GM21717 (cell line): ENCODE results near the gene CUBN.
A peak's percentile ranks its signal among the peaks of the same experiment; 100 is the strongest.

ENCODE experiments used
- ATAC-seq: cut with Tn5 transposase; IDR thresholded peaks from one replicate; pipeline ENCODE4 v1.9.1; 2021; ENCODE audit warnings: mild to moderate bottlenecking, moderate library complexity; ENCODE audit not compliant: unreplicated experiment

CUBN gene

GRCh38 chr10:16929069-16929468 is 200.5 kb downstream of the CUBN start:
- ATAC-seq: no peak

GRCh38 chr10:16927546-16927945 is 202.1 kb downstream of the CUBN start:
- ATAC-seq: no peak

GRCh38 chr10:16923726-16924125 is 205.9 kb downstream of the CUBN start:
- no peak for ATAC-seq

GRCh38 chr10:16923309-16923708 is 206.3 kb downstream of the CUBN start:
- no peak for ATAC-seq

GRCh38 chr10:16919121-16919982 is 210.3 kb downstream of the CUBN start:
- ATAC-seq: no peak

GRCh38 chr10:16916496-16916895 is 213.1 kb downstream of the CUBN start:
- ATAC-seq: no peak

GRCh38 chr10:16915300-16915699 is 214.3 kb downstream of the CUBN start:
- ATAC-seq: no peak

GRCh38 chr10:16913266-16913665 is 216.3 kb downstream of the CUBN start:
- no peak for ATAC-seq

- ATAC-seq: no peak
Measured at GRCh38 chr10:16910793-16911164, 218.8 kb downstream of the CUBN start.

GRCh38 chr10:16909961-16910792 is 219.4 kb downstream of the CUBN start:
- ATAC-seq: no peak

- no peak for ATAC-seq
Measured at GRCh38 chr10:16909271-16909767, 220.3 kb downstream of the CUBN start.

GRCh38 chr10:16907687-16908086 is 221.9 kb downstream of the CUBN start:
- no peak for ATAC-seq

GRCh38 chr10:16905320-16905719 is 224.3 kb downstream of the CUBN start:
- ATAC-seq: no peak

- no peak for ATAC-seq
Measured at GRCh38 chr10:16904639-16905061, 225.0 kb downstream of the CUBN start.

GRCh38 chr10:16904049-16904448 is 225.6 kb downstream of the CUBN start:
- no peak for ATAC-seq

- peak; percentile 76 for ATAC-seq
Measured at GRCh38 chr10:16902606-16903005, 227.0 kb downstream of the CUBN start.

GRCh38 chr10:16901106-16901505 is 228.5 kb downstream of the CUBN start:
- no peak for ATAC-seq

GRCh38 chr10:16896993-16897392 is 232.6 kb downstream of the CUBN start:
- no peak for ATAC-seq

GRCh38 chr10:16894821-16895220 is 234.8 kb downstream of the CUBN start:
- ATAC-seq: no peak

- no peak for ATAC-seq
Measured at GRCh38 chr10:16893664-16894063, 235.9 kb downstream of the CUBN start.

- ATAC-seq: no peak
Measured at GRCh38 chr10:16891375-16892313, 238.0 kb downstream of the CUBN start.
